DND-41 (cell line): ENCODE data around the gene C5.

ENCODE experiments used
- EZH2 ChIP-seq: IDR thresholded peaks from 3 replicates; pipeline ENCODE4 v1.6.1; 2012; ENCODE audit warnings: borderline replicate concordance, low read depth, mild to moderate bottlenecking, moderate library complexity, low read length, inconsistent platforms; ENCODE audit not compliant: severe bottlenecking
- TF ChIP-seq, protein P1 (sequence below): IDR thresholded peaks from 2 replicates; pipeline ENCODE4 v1.5.1; 2012; ENCODE audit warnings: borderline replicate concordance, low read length, moderate library complexity, mild to moderate bottlenecking; ENCODE audit not compliant: poor library complexity, severe bottlenecking; ENCODE audit errors: extremely low read depth

DNA sequence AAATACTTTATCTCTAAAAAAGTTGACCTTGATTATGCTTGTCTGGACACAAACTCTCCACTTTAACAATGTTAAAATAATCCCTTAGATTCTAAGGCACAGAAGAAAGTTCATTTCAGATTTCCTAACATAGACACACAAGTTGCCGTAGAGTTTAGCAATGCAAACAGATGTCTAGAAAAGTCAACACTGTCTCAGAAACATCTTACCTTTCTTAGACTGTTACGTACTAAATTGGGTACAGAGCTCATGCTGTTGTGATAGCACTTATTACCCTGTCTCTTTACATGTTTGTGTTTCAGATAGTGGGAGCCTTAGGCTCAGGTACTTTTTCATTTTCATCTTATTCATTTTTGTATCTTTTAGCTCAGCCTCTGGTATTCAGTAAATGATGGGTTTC, 52.0 kb downstream of the C5 start:
- TF ChIP-seq, protein P1, sequence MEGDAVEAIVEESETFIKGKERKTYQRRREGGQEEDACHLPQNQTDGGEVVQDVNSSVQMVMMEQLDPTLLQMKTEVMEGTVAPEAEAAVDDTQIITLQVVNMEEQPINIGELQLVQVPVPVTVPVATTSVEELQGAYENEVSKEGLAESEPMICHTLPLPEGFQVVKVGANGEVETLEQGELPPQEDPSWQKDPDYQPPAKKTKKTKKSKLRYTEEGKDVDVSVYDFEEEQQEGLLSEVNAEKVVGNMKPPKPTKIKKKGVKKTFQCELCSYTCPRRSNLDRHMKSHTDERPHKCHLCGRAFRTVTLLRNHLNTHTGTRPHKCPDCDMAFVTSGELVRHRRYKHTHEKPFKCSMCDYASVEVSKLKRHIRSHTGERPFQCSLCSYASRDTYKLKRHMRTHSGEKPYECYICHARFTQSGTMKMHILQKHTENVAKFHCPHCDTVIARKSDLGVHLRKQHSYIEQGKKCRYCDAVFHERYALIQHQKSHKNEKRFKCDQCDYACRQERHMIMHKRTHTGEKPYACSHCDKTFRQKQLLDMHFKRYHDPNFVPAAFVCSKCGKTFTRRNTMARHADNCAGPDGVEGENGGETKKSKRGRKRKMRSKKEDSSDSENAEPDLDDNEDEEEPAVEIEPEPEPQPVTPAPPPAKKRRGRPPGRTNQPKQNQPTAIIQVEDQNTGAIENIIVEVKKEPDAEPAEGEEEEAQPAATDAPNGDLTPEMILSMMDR = no peak
- no peak for TF ChIP-seq EZH2
